ENCODE results near the gene WNT10A.

GRCh38 chr2:218870984-218871344 lies 9.7 kb upstream of the WNT10A start:
- TF ChIP-seq E2F6 (IDR thresholded peaks at IDR 0.05), result no peak
- TF ChIP-seq SRF (IDR thresholded peaks at IDR 0.05; ENCODE audit: low read depth, low read length), result no peak
- TF ChIP-seq EP300 (IDR thresholded peaks at IDR 0.05; ENCODE audit: borderline replicate concordance in 1 of 2, low read depth in 2 of 2, low read length in 2 of 2), result no peak
- no peak for TF ChIP-seq YY1 (IDR thresholded peaks at IDR 0.05; ENCODE audit: low read depth, low read length)
- TF ChIP-seq HDAC2 (IDR thresholded peaks at IDR 0.05; ENCODE audit: borderline replicate concordance in 1 of 2, low read depth in 2 of 2, low read length in 2 of 2), result no peak

Measured in H1 (cell line).